ELF-1 (cell line): Measurements from ENCODE around the gene TTC21B.

Experiments used
- DNase-seq: peaks from one replicate; pipeline ENCODE4 v3.0.0-alpha.2; 2016; ENCODE audit warnings: low read depth, low spot score

TTC21B gene

DNA sequence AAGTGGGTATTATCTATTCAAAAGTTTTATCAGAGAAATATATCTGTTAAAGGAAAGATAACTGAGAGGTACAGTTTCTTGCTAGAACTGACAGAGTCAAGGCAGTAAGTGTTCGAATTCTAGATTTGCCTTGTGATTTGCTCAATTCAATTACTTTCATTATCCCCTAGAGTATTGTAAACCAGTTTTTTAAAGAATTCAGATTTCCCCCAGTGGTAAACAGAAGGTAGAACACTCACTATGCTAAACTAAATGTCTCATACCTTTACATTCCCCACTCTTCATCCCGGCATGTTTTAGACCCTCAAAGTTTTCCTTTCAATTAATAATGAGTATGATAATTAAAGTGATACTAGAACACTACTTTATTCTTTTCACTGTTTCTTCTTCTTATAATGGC, 28.6 kb downstream of the TTC21B start:
- no peak for DNase-seq

DNA sequence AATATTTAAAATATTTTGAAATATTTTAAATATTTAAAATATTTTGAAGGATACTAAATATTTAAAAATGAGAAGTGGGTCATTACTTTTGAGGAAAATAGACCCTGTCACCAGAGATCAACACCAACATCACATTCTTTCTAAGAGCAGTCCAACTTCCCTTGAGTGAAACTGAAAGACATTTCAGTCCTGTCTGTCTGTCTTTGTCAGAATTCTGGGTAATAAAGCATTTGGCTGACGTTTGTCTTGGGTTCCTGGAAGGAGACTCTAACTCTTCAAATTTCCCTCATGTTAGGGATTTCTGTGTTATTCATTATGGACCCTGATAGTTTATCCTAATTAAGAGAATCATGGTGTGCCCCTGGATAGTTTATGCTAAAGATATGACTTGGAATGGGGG, 32.8 kb downstream of the TTC21B start:
- no peak for DNase-seq

DNA sequence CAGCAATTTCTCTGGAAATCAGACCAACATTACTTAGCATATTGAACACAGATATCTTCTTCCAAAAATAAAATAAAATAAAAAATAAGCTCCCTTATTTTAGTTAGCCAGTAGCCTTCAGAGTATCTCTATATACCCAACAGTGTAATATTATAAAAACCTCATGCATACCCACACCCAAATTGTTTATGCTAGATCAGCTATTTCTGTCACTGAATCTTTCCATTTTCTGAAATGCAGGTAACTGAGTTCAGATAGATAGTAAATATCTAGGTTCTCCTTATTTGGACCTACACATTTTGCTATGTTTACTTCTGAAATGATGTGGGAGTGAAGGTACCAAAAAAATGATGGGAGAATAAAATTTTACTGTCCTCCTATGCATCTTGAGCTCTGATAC, 39.9 kb downstream of the TTC21B start:
- no peak for DNase-seq

DNA sequence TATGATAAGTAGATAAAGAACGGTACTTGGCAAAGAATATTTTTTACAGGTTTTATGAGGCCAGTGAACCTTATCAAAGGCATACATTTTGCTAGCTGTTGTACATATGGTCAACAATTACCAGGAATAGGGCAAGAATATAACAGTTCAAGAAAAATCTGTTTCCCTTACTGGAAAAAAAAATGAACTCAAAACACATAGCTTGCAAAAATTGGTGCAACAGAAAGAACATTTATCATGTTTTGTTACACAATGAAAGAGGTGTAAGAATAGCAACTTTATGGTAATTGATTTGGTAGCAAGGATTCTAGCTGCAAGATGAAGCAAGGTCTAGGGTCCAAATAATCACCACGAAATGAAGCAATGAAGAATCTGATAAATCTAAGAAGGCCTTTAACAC, 41.6 kb downstream of the TTC21B start:
- no peak for DNase-seq

DNA sequence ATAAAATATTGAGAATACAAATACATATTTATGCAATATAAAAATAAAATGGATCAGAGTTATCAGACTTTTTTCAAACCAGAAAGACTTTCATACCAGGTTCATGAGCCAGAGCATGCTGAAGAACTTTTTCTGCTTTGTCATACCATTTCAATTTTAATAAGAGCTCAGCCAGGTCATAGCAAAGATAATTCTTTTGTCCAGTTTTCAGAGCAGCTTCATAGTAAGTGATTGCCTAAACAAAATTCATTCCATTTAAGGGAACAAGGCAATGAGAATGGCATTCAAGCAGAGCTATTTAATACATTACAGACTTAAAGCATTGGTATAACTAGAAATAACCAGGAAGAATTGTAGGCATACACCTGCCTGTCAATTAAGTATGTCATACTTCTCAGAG, 42.3 kb downstream of the TTC21B start:
- no peak for DNase-seq

DNA sequence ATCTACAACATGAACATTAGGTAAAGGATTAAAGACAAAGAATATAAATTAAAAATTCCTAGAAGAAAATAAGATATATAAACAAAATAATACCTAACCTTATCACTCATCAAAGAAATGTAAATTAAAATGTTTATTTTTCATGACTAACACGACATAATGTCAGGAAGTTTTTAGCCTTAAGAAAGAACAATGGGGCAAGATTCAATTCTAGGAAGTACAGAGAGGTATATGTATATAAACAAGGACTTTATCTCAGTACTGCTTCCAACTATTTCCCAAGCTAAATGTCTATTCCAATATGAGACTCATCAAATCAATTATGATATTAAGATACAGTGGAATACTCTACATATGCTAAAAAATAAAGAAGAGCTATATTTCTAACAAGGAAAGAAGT, 44.1 kb downstream of the TTC21B start:
- no peak for DNase-seq

DNA sequence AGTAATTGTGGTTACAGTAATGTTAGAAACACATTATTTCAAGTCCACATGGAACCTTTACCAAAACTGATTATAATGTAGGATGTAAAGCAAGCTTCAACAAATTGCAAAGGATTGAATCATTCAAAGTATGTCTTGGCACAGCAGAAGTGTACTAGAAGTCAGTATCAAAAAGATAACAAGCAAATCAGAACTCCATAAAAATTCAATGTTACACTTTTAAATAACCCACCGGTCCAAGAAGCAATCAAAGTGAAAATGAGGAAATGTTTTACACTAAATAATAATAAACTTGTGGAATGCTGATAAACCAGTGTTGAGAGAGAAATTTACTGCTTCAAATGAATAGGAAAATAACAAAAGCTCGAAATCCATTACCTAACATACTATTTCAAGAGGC, 47.7 kb downstream of the TTC21B start:
- no peak for DNase-seq

DNA sequence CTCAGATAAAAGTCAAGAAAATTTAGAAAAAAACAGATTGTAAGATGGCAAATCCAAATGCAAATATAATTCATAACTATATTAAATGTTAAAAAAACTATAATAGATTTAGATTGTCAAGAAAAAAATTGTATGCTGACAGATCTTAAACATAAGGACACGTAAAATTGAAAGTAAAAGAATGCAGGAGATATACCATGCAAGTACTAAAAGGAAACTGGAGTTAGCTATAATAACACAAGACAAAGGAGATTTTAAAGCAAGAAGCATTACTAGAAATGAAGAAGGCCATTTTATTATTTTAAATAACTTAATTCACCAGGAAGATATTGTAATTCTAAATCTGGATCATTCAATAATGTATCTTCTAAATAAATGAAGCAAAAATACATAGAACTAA, 48.3 kb downstream of the TTC21B start:
- DNase-seq: no peak

DNA sequence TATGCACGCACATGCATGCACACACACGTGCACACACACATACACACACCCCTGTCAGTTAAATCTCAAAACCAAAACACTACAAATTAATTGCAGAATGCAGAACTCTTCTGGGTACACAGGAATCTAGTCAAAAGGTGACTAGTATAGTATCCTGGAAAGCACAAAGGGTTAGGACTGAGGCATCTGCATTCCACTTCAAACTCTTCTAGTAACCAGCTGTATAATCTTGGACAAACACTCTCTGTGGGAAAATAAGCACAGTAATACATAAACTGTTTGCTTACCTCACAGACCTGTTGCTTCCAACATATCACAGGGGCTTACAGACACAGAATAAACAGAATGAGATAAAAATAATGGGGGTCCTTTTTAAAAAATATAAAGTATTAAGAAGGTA, 49.1 kb downstream of the TTC21B start:
- DNase-seq: no peak

DNA sequence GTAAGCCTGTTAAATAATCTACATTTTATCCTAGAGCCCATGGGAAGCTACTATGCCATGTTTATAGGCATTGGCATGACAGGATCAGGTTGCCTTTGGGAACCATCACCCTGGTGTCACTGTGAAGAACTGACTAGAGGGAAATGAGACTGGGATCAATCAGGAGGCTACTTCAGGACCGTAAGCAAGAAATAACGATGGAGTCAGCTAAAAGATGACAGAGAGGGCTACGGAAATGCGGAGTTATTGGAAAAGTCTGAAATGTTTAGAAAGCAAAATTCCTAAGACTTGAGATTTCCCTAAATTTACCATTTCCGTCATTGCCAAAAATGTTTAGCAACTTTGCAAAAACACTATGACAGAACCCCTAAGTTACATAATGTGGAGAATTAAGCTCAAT, 50.2 kb downstream of the TTC21B start:
- DNase-seq: no peak

DNA sequence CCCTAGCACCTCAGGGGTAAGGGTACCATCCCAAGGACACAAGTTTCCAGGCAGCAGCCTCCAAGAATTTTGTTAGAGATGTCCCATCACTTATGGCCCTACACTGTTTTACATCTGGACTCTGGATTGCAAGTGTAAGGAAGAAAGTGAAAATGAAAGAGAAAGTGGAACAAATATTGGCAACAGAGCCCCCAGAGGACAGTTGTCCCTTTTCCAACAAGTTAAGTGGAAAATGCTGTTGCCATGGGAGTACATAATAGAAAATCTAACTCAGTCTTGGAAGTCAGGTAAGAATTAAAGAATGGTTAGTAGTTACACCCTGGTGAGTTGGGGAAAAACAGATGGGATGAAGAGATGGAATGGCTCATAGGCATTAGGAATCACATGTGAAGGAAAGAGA, 50.6 kb downstream of the TTC21B start:
- DNase-seq: no peak

DNA sequence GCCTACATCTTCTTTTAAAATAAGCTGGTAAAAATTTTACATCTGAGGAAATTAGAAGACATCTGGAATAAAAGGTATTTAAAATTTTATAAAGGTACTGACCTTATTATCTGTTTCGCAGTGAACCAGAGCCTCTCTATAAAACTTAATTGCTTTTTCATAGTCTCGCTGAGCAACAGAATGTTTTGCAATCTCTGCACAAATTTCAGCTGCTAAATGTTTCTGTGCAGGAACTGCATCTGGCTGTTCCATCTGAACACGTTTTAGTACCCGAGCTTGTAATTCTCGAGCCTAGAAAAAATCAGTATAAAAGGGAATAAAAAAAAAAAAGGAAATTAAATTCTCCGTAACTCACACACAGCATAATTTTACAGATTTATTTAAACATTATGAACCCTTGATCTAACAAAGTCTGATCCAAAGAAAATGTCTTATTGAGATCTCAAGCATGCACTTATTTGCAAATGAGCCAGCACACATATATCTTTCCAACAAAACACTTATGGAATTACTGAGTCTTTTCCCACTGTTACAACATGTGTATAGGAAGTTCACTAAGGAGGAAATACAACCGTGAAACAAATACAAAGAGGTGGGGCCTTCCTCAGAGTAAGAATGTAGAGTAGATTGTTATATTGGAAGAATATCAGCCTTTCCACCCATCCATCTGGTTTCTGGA, 51.8 kb downstream of the TTC21B start:
- DNase-seq: no peak

DNA sequence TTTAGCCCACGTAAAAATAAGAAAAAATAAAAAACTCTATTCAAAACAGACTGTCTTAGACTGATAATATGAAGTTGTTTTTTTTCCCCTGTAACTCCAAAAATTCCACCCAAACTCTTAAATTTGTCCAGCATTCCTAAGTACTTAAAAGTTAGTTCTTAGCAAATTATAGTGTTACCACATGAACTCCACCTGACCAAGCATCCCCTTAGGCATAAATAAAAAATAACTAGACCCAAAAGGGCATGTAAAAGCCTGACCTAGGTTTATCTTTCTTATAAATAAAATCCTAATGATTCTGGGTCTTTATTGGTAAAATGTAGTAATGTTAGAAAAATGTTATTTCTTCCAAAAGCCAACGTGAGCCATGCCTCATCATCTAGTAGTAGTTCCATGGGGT, 54.3 kb downstream of the TTC21B start:
- DNase-seq: no peak

DNA sequence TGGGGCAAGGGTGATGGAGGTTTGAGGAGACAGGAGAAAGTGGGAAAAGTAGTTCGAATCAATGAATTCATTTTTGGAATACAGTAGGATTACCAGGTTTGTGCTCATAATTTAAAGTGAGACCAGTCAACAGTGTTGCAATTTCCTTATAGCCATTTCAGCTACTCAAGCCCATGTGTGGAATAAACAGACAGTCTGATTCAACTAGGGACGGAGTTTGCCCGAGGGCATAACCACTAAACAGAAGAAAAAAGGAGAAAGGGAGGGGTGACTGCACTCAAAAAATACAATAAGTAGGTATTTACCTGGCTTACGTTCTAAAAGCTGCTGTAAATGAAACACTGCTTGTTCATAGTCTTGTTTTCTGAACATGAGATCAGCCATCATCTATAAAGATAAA, 55.2 kb downstream of the TTC21B start:
- DNase-seq: no peak

DNA sequence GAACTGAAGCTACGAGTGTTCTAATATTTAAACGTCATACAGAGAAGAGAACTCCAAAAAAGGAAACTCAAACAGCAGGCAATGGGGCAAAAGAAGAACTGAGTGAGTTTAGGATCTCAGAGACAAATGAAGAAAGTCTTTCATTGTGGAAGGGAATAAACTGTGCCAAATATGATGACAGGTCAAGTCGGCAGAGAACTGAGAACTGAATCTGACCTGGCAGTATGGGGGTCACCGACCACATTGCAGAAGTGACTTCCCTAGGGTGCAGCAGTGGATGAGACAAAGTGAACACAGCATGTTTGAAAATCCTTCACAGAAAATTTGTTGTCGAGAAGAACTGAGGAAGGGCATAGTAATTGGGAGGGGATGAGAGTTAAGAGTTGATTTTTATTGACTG, 55.9 kb downstream of the TTC21B start:
- DNase-seq: no peak

DNA sequence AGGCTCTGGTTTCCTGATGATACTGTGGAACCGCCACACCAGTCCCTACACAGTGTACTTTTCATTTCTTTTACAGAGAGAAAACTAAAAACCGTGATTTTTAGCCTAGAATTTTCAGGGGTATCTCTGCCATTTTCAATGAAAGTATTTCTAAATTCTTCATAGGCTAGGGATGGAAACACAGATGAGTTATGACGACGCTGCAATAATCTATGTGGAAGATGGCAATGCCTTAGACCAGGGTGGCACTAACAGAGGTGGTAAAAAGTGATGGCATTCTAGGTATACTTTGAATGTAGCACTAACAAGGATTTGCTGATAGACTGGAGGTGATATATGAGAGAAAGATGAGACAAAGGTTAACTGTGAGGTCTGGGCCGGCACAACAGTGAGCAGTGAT, 56.5 kb downstream of the TTC21B start:
- no peak for DNase-seq

DNA sequence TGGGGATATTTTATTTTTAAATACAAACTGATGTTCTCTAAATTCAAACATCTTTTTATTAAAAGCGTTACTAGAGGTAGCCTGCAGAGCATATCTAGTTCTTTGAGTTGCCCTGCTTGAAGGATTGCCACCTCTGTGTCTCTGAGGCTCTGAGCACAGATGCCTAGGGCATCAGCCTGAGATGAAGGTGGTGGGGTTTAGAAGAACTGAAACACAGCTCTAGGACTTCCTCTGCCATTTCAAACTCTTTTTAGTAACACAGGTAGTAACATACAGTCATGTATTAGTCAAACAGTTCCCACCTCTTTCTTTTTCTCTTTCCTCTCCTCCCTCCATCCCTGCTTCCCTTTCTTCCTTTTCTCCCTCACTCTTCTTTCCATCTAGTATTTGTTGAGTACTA, 57.6 kb downstream of the TTC21B start:
- no peak for DNase-seq

DNA sequence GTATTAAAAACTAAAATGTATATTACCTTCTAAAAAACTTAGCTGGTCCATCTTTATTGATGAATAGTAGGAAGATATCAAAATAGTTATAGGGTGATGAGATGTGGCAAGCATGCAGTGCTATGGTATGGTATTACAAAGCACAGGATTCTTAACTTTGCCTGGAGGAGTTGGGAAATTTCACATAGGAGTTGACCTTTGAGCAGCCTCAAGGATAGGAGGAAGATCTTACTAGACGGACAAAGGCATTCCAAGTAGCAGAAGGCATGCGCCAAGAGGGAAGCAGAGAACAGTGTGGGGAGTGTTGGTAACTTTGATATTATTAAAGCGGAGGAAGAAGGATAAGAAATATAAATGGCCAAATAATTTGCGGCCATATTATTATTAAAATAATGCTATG, 60.0 kb downstream of the TTC21B start:
- no peak for DNase-seq

DNA sequence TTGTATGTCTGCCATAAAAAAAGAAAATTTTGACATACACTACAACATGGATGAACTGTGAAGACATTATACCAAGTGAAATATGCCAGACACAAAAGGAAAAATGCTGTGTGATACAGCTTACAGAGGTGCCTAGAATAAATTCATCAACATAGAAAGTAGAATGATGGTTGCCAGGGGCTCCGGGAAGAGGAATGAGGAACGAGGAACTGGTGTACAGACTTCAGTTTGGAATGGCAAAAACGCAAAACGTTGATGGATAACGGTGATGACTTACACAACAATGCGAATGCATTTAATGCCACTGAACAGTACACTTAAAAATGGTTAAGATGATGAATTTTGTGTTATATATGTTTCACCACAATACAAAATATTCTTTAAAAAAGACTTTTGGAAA, 61.0 kb downstream of the TTC21B start:
- no peak for DNase-seq

DNA sequence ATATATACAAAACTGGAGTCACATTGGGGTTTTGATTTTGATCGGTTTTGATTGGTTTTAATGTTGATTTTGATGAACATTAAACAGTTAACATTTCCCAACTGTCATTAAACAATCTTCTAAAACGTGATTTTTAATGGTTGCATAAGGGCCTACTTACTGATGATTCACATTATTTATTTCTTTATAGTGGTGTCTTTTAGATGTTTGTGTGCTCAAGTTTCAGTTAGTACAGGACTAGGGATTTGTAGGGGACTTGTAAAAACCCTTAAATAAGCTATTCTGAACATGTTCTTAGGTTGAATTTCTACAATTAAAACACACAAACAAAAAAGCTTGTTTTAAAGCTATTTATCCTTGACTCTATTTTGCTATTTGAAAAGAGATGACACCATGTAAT, 61.6 kb downstream of the TTC21B start:
- DNase-seq: no peak

DNA sequence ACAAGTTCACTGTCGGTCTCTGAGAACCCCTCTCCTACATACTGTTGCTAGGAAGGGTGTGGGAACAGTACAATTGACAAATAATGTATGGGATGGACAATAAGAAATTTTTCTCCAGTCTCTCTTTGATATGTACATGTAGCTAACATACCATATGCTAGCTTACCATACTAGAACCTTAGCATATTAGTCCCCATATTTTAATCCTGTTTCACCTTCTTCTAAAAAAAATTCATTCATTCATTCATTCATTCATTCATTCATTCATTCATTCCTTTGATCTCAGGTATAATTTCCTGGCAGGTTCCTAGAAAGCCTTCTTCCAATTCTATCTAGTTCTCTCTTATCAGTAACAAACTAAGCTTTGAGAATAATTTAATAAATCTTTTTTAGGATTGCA, 62.2 kb downstream of the TTC21B start:
- no peak for DNase-seq

DNA sequence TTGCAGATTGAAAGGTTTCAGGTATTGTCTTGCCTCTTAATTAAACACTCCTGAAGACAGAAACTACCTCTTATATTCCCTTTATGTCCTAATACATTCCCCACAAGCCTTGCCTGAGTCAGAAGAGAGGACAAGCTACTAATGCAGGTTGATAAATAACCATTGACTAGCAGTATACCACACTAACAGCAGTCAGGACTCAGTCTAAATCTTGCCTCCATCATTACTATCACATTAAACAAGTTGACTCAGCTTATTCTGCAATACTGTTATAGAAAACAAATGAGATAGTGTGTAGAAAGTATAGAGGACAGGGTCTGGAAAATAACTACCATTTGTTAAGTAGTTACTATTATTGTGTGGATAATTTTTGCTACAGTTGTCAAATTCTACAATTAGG, 63.8 kb downstream of the TTC21B start:
- no peak for DNase-seq

DNA sequence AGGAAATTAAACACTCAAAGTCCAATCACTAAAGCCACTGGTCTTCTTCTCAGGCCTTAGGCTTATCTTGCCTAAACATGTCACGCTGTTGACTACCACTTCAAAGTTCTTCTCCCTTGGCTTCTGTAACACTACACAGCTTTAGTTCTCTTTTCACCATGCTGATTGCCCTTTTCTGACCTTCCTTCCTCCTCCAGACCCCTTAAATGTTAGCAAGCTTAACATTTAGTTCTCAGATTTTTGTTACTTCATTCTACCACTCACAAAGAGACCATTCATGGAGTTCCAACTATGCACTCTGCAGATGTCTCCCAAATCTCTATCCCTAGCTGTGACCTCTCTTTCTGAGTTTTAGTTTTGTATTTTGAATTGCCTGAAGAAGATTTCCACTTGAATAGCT, 64.4 kb downstream of the TTC21B start:
- DNase-seq: no peak

DNA sequence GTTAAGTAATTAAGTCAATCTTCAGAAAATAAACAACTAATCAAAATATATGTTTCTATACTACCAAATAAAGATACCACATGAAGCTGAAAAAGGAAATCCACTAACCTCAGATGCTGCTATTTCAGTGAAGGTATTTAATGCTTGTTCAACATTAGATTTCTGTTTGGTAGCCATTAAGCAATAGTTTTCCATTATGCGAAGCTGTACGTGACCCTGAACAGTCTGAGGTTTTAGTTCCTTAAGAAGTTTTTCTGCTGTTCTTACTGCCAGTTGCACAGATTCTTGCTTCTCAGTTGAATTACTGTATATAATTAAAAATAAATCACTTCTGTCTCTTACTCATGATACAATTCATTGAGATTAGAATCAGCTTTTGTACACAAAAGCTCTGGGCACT, 65.4 kb downstream of the TTC21B start:
- DNase-seq: no peak
